HCT116 (cell line): ENCODE results near the gene CYP2B6. TPM values are rescaled to one million over a fixed set of nuclear protein-coding genes. Genes with fewer than 3 reads are reported as not detected.

Experiments used
- ATAC-seq: fragments of 200-7000 bp; cut with Tn5 transposase; 2 replicates; pipeline ENCODE4 v1.9.1; 2020; ENCODE audit warnings: mild to moderate bottlenecking, moderate library complexity
- BruUV-seq: library from RNA; stranded (reverse); fragments of 400-500 nt; replicated peaks from 2 replicates; lab custom pipeline; 2021; lab: Mats Ljungman, UMichigan
- CTCF ChIA-PET: fragments of 300-600 bp; sonication (Branson Sonifier 250); formaldehyde crosslinking; loops from one replicate; lab custom pipeline; 2021; ENCODE audit warnings: antibody characterized with exemption; lab: Charles Lee
- POLR2A ChIA-PET: fragments of 300-600, 350-600 bp; sonication (Branson Sonifier 250); formaldehyde crosslinking; loops from one replicate; lab custom pipeline; 2021; ENCODE audit warnings: antibody characterized with exemption; lab: Charles Lee
- RAD21 ChIA-PET, 2 experiments: fragments of 300-600 bp; sonication (Branson Sonifier 250); formaldehyde crosslinking; loops; one replicate each; lab custom pipeline; 2023; ENCODE audit warnings: low total read pairs in 2 of 2; ENCODE audit not compliant: uncharacterized antibody in 2 of 2, unreplicated experiment in 2 of 2, low non-redundant PET in 1 of 2; lab: Charles Lee
- DNase-seq: peaks from one replicate; pipeline ENCODE4 v3.0.0-alpha.2; 2010; ENCODE audit warnings: low read depth, low spot score
- H2AFZ ChIP-seq: fragments of 200-600 bp; shearing (Covaris generic), sonication (generic); 2 replicates; pipeline ENCODE4 v1.6.1; 2017; ENCODE audit warnings: low read depth, mixed run types, mixed read lengths, antibody characterized with exemption, low read length; ENCODE audit not compliant: poor library complexity, severe bottlenecking
- H3K27ac ChIP-seq: 2 replicates; pipeline ENCODE4 v1.5.1; 2012; ENCODE audit warnings: low read depth, low read length
- H3K27me3 ChIP-seq: fragments of 200-600 bp; sonication (generic); 2 replicates; pipeline ENCODE4 v1.6.1; 2016; ENCODE audit warnings: mixed run types, low read length, mixed read lengths; ENCODE audit not compliant: insufficient read depth
- H3K36me3 ChIP-seq, 2 experiments: fragments of 200-500 bp in 1 of 2; fragments of 200-600 bp in 1 of 2; sonication (Bioruptor generic) in 1 of 2; sonication (generic) in 1 of 2; 2 replicates each; pipeline versions ENCODE4 v1.5.1 to v1.6.1; 2014 to 2016; ENCODE audit warnings: low read length in 2 of 2, inconsistent platforms in 1 of 2, mixed read lengths in 1 of 2, mixed run types in 1 of 2; ENCODE audit not compliant: insufficient read depth in 2 of 2, control insufficient read depth in 1 of 2
- H3K4me1 ChIP-seq, 2 experiments: fragments of 200-600 bp in 1 of 2; sonication (generic) in 1 of 2; 2 replicates each; pipeline versions ENCODE4 v1.5.1 to v1.6.1; 2012 to 2017; ENCODE audit warnings: low read length in 2 of 2, inconsistent platforms in 1 of 2, mild to moderate bottlenecking in 1 of 2, mixed read lengths in 1 of 2, mixed run types in 1 of 2, moderate library complexity in 1 of 2; ENCODE audit not compliant: insufficient read depth in 2 of 2, control insufficient read depth in 1 of 2
- H3K4me2 ChIP-seq: fragments of 200-600 bp; sonication (generic); 2 replicates; pipeline ENCODE4 v1.6.1; 2017; ENCODE audit warnings: mixed run types, low read length, mixed read lengths
- H3K4me3 ChIP-seq, 2 experiments: fragments of 200-600 bp in 1 of 2; sonication (generic) in 1 of 2; replicated peaks in 1 of 2; 2 replicates each; pipeline ENCODE4 v1.5.1; 2011 to 2016; ENCODE audit warnings: low read length in 2 of 2, control low read depth in 1 of 2, low read depth in 1 of 2, mild to moderate bottlenecking in 1 of 2, mixed read lengths in 1 of 2, mixed run types in 1 of 2
- H3K79me2 ChIP-seq: fragments of 200-600 bp; sonication (generic); 2 replicates; pipeline ENCODE4 v1.6.1; 2017; ENCODE audit warnings: mild to moderate bottlenecking, mixed run types, low read length, moderate library complexity, mixed read lengths; ENCODE audit not compliant: insufficient read depth
- H3K9ac ChIP-seq: fragments of 200-600 bp; sonication (generic); 2 replicates; pipeline ENCODE4 v1.6.1; 2016; ENCODE audit warnings: low read length, mixed read lengths
- H3K9me2 ChIP-seq: fragments of 200-600 bp; sonication (generic), shearing (Covaris generic); 2 replicates; pipeline ENCODE4 v1.6.1; 2017; ENCODE audit warnings: mixed run types, mild to moderate bottlenecking, moderate library complexity; ENCODE audit not compliant: insufficient read depth
- H3K9me3 ChIP-seq, 2 experiments: fragments of 200-500 bp in 1 of 2; fragments of 200-600 bp in 1 of 2; sonication (Bioruptor generic) in 1 of 2; sonication (generic) in 1 of 2; 2 replicates each; pipeline ENCODE4 v1.6.1; 2014 to 2017; ENCODE audit warnings: low read length in 2 of 2, mixed read lengths in 2 of 2, inconsistent platforms in 1 of 2, low read depth in 1 of 2, mild to moderate bottlenecking in 1 of 2, mixed run types in 1 of 2, moderate library complexity in 1 of 2; ENCODE audit not compliant: control insufficient read depth in 1 of 2, insufficient read depth in 1 of 2
- H4K20me1 ChIP-seq: fragments of 200-600 bp; sonication (generic), shearing (Covaris generic); 2 replicates; pipeline ENCODE4 v1.6.1; 2017; ENCODE audit warnings: mixed run types, mild to moderate bottlenecking, moderate library complexity; ENCODE audit not compliant: insufficient read depth
- CBX3 ChIP-seq: IDR thresholded peaks from 2 replicates; pipeline ENCODE4 v1.6.1; 2012; ENCODE audit warnings: low read depth
- EGR1 ChIP-seq: IDR thresholded peaks from 2 replicates; pipeline ENCODE4 v1.6.1; 2012; ENCODE audit warnings: low read depth
- EZH2phosphoT487 ChIP-seq: fragments of 200-600 bp; IDR thresholded peaks from 2 replicates; pipeline ENCODE4 v1.6.1; 2018; ENCODE audit warnings: antibody characterized with exemption, borderline replicate concordance
- FOSL1 ChIP-seq: IDR thresholded peaks from 2 replicates; pipeline ENCODE4 v1.6.1; 2012; ENCODE audit warnings: low read depth
- MAX ChIP-seq: IDR thresholded peaks from 2 replicates; pipeline ENCODE4 v1.6.1; 2012
- POLR2A ChIP-seq: IDR thresholded peaks from 2 replicates; pipeline ENCODE4 v1.7.0; 2011; ENCODE audit warnings: borderline replicate concordance; ENCODE audit not compliant: insufficient read depth, insufficient read length; ENCODE audit errors: extremely low read depth
- REST ChIP-seq: IDR thresholded peaks from 2 replicates; pipeline ENCODE4 v1.6.1; 2012; ENCODE audit warnings: low read depth
- SP1 ChIP-seq: IDR thresholded peaks from 2 replicates; pipeline ENCODE4 v1.6.1; 2012; ENCODE audit warnings: low read depth
- SRF ChIP-seq: IDR thresholded peaks from 2 replicates; pipeline ENCODE4 v1.6.1; 2012; ENCODE audit warnings: low read depth
- YY1 ChIP-seq: IDR thresholded peaks from 2 replicates; pipeline ENCODE4 v1.6.1; 2011; ENCODE audit warnings: low read length, low read depth, moderate library complexity, mild to moderate bottlenecking; ENCODE audit not compliant: insufficient replicate concordance; ENCODE audit errors: extremely low read depth
- ZNF274 ChIP-seq: fragments of 200-500 bp; sonication (Bioruptor generic); IDR thresholded peaks from 2 replicates; pipeline ENCODE4 v1.6.1; 2014; ENCODE audit warnings: mild to moderate bottlenecking, low read depth, low read length, inconsistent platforms
- intact Hi-C: fragments of 100-400 bp; cut with micrococcal nuclease; formaldehyde crosslinking; loops from 2 replicates; pipeline ENCODE4 v1.10.0; 2022
- total RNA-seq: library from RNA; stranded (reverse); gene quantifications from one replicate; pipeline ENCODE4 v1.2.1, GENCODE V29; 2021; ENCODE audit not compliant: unreplicated experiment
- TF ChIP-seq, protein P1 (sequence below), 3 experiments: fragments of 200-600 bp in 1 of 3; sonication (generic) in 1 of 3; IDR thresholded peaks in 2 of 3; conservative IDR thresholded peaks in 1 of 3; 2 replicates each; pipeline ENCODE4 v1.5.1; 2012 to 2017; ENCODE audit warnings: low read depth in 2 of 3, low read length in 2 of 3, antibody characterized with exemption in 1 of 3, borderline replicate concordance in 1 of 3, control low read depth in 1 of 3, mild to moderate bottlenecking in 1 of 3, mixed read lengths in 1 of 3, mixed run types in 1 of 3, moderate library complexity in 1 of 3; ENCODE audit not compliant: insufficient read depth in 1 of 3

The CYP2B6 gene
- total RNA-seq, 1 experiment from 2014 or later = 0.74 TPM

DNA sequence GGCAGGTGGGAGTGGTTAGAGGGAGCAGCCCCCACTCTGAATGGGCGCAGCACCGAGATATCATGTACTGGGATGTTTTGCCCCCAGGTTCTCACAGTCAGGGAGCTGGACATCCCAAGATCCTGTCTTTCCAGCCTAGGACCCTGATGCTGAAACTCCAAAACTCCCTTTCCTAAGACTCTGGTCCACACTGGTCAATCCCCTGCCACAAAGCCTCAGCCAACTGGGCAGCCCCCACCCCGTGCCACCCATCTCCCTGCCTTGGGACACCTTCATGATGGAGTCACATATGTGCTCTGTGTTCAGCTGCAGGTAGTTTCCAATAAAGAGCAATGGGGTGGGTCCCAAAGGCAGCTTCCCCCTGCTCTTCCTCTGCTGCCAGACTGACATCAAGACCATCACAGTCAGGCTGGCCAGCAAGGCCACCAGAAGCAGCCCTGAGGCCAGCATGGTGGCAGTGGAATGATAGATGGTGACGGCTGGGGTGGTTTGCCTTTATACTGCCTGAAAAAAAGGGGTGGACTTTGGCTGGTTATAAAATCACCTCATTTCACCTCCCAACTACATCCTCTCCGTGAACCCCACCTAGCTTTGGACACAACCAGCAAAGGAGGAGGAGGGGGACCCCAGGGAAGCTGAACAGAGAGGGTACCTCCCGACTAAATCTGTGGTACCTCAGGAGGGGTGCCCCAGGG, 36.3 kb downstream of the CYP2B6 start (continued):
- no peak for TF ChIP-seq REST
- TF ChIP-seq SP1 = no peak

DNA sequence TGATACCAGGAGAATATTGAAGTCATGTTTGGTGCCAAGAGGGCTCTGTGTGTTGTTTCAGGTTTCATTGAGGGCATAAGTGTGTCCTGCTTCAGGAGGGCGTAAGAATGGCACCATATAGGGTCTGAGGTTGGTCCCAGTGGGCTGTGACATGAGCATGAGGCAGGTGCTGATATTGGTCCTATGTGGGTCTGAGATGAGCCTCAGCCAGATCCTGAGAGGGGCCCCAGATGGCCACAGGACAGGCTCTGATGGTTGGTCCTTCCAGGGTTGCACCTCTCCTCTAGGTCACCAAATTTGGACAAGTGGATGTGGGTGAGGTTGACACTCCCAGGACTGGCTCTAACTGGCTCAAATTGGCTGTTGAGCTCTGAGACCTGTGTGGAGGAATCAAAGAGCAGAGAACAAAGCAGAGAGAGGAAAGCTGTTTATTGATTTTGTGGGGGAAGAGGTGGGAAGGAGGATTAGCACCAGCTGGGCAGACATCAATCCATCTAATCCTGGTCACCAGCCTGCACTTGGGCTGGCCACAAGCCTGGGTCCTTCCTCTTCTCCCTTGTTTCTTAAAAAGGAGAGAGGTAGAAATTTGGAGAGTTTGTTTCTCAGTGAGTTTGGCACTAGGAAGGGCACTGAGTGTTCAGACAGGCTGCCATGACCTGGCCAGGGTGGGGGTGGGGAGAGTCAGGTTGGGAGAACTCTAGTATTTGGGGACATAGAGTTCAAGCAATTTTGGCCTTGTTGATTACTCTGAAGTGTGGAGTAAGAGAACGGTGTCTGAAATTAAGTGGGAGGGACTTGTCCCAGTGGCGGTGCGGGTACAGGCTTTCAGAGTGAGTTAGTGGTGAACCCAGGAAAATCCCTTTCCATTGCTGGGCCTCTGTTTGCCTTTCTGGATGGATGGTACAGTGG, 38.7 kb downstream of the CYP2B6 start:
- Histone ChIP-seq H3K27me3 (peaks cover 28% of the 10 kb centered on the region; the same call in 1 of the 2 replicates), H3K79me2 (no peaks in the 10 kb centered on the region), H3K9me2 (no peaks in the 10 kb centered on the region), H3K9me3 (no peaks in the 10 kb centered on the region), H3K4me1 (no peaks in the 10 kb centered on the region), H3K9ac (no peak overlapping the region), H3K4me2 (no peak overlapping the region), H3K27ac (no peak overlapping the region), H2AFZ (no peak overlapping the region), H4K20me1 (no peaks in the 10 kb centered on the region), H3K36me3 (no peaks in the 10 kb centered on the region), H3K4me3 (no peak overlapping the region)
- BruUV-seq = no TSS peak
- ChIA-PET CTCF (no interaction called here), POLR2A (no interaction called here), RAD21 (interaction anchor here in 1 of 2 experiments (0.8 kb wide), 1 partner anchor 15 kb away, joined by 4 read pairs; no protein-coding TSS in a partner anchor)
- DNase-seq (no peak), ATAC-seq (no peak)
- intact Hi-C loops = no loop called here
- no peak for TF ChIP-seq ZNF274
- no peak for TF ChIP-seq SRF
- TF ChIP-seq MAX = no peak
- TF ChIP-seq FOSL1 = no peak
- TF ChIP-seq CBX3 = no peak
- TF ChIP-seq POLR2A = no peak
- no peak for TF ChIP-seq EGR1
- no peak for TF ChIP-seq EZH2phosphoT487
- TF ChIP-seq REST = no peak
- TF ChIP-seq, protein P1, sequence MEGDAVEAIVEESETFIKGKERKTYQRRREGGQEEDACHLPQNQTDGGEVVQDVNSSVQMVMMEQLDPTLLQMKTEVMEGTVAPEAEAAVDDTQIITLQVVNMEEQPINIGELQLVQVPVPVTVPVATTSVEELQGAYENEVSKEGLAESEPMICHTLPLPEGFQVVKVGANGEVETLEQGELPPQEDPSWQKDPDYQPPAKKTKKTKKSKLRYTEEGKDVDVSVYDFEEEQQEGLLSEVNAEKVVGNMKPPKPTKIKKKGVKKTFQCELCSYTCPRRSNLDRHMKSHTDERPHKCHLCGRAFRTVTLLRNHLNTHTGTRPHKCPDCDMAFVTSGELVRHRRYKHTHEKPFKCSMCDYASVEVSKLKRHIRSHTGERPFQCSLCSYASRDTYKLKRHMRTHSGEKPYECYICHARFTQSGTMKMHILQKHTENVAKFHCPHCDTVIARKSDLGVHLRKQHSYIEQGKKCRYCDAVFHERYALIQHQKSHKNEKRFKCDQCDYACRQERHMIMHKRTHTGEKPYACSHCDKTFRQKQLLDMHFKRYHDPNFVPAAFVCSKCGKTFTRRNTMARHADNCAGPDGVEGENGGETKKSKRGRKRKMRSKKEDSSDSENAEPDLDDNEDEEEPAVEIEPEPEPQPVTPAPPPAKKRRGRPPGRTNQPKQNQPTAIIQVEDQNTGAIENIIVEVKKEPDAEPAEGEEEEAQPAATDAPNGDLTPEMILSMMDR (IDR thresholded peaks at IDR 0.05 in 2 of 3, conservative IDR thresholded peaks at IDR 0.05 in 1 of 3; ENCODE audit: borderline replicate concordance in 1 of 3, insufficient read depth in 1 of 3, low read depth in 2 of 3, low read length in 2 of 3) = no peak
- TF ChIP-seq YY1 = no peak
